Measurements from ENCODE around the gene DLEU7.

The DLEU7 gene

GRCh38 chr13:50842251-50842989 lies 1.1 kb downstream of the DLEU7 start:
- no peak for DNase-seq

DNA sequence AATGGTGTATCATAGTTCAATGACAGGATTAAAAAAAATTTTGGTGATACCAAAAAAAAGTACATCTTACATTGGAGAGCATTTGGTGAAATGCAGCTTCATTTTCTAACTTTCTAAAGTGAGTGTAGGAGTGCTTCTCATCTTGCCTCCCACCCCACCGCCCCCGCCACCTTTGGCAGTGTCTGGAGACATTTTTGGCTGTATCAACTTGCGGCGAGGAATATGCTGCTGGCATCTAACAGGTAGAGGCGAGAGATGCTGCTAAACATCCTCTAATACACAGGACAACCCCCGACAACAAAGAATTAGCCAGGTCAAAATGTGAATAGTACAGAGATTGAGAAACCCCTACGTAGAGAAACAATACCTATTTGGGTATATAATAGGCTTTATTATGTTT lies 1.7 kb downstream of the DLEU7 start:
- DNase-seq, result no peak

DNA sequence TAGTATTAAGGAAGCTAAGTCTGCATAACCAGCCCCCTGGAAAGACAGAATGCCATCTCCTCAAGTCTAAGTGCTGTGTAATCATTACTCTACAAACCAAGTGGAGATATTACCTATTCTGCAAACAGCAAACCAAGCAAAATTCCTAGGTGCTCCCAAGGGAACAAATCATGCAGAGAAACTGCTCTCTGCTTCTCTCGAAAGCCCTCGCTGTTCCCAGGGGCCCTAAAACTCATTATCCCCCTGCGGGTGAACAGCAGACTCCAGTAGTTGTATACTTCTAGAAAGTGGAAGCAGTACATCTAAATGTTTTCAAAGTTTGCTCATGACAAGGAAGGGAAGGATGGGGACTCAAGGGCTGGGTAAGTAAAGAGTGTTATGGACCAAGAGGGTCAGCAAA lies 3.2 kb downstream of the DLEU7 start:
- DNase-seq, result no peak

- DNase-seq, result no peak
These were observed 3.7 kb downstream of the DLEU7 start for GRCh38 chr13:50839828-50840227.

- no peak for DNase-seq
These were observed 4.8 kb downstream of the DLEU7 start for GRCh38 chr13:50838701-50839100.

GRCh38 chr13:50838031-50838430 lies 5.5 kb downstream of the DLEU7 start:
- DNase-seq, result no peak

GRCh38 chr13:50831512-50831911 lies 12.0 kb downstream of the DLEU7 start:
- DNase-seq, result no peak

- DNase-seq, result no peak
These were observed 13.6 kb downstream of the DLEU7 start for GRCh38 chr13:50829896-50830295.

DNA sequence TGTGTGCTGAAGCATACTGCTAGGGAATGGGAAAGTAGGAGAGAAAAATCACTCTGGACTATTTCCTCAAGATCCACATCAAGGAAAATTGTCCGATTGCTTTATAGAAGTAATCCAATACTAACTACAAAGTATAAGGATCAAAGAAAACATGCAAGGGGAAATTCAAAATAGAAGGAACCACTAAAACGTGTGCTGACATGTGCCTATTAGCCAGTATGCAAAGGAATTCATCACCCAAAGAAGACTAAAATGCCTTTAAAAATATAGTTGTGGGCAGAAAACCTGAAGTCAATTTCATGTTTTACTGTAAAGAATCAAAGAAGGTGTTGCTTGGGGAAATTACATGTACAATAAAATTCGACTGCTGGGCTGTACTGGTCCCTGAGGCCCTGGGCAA lies 14.3 kb downstream of the DLEU7 start:
- DNase-seq, result no peak

GRCh38 chr13:50826035-50826434 lies 17.5 kb downstream of the DLEU7 start:
- no peak for DNase-seq

GRCh38 chr13:50812242-50812641 lies 31.2 kb downstream of the DLEU7 start:
- DNase-seq, result no peak

GRCh38 chr13:50810998-50811397 lies 32.5 kb downstream of the DLEU7 start:
- DNase-seq, result no peak

GRCh38 chr13:50810468-50810867 lies 33.0 kb downstream of the DLEU7 start:
- DNase-seq, result no peak

- DNase-seq, result no peak
These were observed 34.1 kb downstream of the DLEU7 start for GRCh38 chr13:50809133-50810090.

DNA sequence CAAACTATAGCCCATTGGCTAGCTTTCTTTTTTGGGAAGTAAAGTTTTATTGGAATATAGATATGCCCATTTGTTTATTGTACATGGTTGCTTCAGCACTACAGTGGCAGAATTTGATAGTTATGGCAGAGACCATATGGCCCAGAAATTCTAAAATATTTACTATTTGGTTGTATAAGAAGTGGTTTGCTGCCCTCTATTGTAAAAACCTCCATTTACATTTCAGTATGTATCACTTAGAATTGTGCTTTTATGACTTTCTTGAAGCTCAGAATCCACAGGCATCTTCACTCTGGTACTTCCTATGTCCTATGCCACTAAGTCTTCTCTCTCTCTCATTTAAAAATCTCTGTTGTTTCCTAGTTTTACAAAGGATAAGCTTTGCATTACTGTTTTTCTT lies 37.7 kb downstream of the DLEU7 start:
- DNase-seq, result no peak

DNA sequence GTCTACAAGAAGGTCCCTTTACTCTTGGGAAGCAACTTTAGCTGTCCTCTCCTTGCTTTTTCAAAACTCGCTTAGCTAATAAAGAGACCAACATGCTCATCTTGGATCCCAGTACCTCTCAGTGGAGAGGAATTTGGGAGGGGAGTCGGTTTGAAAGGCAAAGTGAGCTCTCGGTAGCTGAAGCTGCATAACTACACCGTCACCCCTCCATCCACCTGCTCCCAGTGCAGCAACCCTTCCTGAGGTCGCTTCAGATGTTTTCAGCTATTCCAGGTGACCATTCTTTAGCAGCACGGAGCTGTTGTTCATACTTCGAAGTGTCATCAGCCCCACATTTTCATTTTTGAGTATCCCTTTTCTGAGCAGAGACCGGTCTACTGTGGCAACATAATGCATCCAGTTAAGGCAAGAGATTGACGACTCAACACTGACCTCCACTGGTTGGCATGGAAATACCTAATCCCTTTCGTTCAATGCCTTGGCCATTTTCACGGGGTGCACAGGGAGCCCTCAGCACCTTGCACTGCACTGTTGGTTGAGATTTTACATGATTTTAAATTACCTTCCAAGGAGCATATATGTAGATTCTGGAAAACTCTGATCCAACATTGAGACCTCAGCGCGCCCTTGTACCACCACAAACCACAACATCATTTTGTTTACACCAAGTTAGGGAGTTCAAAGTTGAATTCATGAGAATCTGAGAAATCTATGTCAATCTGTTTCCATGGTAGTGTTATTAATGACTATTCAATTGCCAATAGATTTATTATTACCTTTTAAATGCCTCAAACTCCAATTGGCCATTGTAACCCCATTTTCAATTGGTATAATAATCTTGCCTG lies 42.2 kb downstream of the DLEU7 start:
- DNase-seq, result peak; percentile 52

DNA sequence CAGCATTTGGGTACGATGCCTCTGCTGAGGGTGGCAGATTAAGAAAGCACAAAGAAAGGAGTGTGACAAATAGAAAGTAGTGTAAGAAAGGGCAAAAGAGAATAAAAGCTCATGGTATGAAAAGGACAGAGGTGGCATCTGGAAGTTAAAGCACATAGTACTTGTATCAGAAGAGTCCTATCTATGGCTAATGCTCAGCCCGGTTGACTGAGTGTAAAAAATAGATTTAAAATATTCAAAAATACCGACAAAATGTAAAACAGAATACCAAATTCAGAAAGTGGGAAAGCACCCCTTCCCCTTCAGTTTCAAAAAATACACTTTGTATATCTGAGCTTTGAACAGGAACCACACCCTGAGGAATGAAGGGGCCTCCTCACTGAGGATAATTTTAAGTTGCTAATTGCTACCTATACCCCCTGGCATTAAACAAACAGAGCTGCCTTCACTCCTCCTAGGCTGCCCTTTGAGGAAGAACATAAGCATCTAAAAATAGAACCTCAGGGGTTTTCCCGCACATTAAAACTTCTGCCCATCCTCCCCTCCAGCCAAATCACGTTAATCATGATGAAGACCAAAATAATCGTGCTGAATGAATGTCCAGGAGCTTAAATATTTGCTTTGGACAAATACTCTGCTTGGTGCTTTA lies 43.3 kb downstream of the DLEU7 start:
- DNase-seq, result no peak

- DNase-seq, result no peak
These were observed 44.6 kb downstream of the DLEU7 start for GRCh38 chr13:50798923-50799322.

DNA sequence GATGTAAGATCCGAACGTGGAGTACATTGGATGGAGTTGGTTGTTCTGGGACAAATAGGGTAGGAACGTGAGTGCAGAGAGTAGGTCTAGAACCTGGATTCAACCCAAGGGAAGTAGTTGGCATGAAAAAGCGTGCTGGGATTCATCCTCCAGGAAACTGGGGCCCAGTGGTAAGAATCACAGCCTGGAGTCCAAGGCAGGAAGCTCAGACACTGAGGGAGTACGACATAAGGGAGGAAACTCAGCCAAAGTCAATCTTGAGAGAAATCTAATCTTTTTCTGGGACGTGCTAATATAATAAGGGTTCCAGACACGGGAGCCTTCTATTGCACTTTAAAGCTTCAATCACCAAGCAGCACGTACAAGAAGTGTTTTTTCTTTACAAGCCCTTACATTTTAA lies 46.4 kb downstream of the DLEU7 start:
- DNase-seq, result no peak

GRCh38 chr13:50796463-50796862 lies 47.0 kb downstream of the DLEU7 start:
- no peak for DNase-seq

- DNase-seq, result no peak
These were observed 49.3 kb downstream of the DLEU7 start for GRCh38 chr13:50794226-50794625.

DNA sequence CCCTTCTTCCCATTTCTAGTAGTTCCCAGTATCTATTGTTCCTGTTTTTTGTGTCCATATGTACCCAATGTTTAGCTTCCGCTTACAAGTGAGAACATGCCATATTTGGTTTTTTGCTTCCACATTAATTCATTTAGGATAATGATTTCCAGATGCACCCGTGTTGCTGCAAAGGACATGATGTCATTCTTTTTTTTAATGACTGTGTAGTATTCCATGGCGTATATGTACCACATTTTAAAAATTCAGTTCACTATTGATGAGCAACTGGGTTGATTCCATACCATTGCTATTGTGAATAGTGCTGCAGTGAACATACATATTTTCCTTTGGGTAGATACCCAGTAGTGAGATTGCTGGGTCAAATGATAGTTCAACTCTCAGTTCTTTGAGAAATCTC lies 50.5 kb downstream of the DLEU7 start:
- no peak for DNase-seq

Data from activated CD8-positive, alpha-beta memory T cell treated with anti-CD3 and anti-CD28 coated beads, Interleukin-2, amount 50 U/mL, for 4 hours (primary cell).